Lung microvascular endothelial cell (primary cell): Measurements from ENCODE around the gene NR4A1. TPM values are rescaled to one million over a fixed set of nuclear protein-coding genes. Genes with fewer than 3 reads are reported as not detected.

ENCODE experiments used
- DNase-seq, 2 donors: peaks; one replicate each; pipeline versions ENCODE4 v3.0.0 to v3.0.0-alpha.2; 2010; ENCODE audit warnings: low read depth in 2 of 2
- total RNA-seq: library from RNA; depleted of rRNA; stranded (reverse); fragments of >200 nt; gene quantifications from 2 replicates; pipeline ENCODE4 v1.2.1, GENCODE V29; 2014

NR4A1 gene
- total RNA-seq, 1 donor from 2014 or later: 2.0 TPM

DNA sequence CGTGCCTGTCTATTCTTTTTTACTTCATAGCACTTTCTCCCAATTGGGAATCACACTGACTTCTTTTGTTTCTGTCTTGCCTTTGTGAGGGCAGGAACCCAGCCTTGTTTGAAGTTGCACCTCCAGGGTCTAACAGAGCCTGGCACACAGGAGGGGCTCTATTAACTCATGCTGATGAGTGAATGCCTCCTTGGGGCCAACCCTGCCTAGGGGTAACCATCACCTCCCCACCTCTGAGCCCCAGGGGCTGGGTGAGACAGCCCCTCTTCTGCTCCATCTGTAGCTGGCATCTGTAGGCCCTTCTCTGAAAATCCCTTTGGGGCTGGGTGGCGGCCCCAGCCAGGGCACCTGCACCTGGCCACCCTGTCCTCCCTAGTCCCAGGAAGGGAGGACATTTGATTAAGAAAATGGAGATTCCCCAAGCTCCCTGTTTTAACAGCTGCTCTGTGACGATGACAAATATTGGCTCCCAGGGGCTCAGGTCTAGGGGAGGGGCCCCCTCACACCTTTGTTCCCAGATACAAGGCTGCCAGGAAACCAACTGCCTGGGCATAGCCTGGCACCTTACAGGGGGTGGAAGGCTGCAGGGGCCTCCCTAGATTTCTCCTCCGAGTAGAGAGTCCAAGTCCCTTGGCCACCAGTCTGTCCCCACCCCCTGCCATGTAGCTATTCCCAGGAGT, 32.7 kb upstream of the NR4A1 start:
- DNase-seq: no peak

DNA sequence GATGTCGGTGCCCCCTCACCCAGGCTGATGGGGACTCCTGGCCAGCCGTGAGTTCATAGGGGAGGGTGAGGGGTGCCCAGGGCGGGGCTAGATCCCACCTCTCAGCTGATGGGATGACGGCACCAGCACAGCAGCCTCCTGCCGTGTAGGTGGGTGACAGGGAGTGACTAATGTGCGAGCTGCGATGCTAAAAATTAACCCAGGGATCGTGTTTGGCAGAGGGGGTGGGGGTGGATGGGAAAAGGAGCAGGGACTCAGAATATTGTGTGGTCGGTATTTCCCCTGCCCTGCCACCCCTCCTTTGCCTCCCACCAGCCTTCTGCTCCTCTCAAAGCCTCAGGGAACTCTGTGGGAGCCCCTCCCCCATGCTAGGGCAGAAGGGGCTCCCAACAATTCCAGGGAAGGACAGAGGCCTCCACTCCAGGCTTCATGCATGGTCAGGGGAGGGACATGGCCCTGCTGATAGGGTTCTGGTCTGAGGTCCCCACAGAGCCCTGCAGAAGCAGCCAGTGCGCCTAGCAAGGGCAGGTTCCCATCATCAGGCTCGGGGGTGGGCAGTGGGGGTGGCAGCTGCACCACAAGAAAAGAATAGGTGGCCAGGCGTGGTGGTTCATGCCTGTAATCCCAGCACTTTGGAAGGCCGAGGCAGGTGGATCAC, 32.0 kb upstream of the NR4A1 start:
- no peak for DNase-seq

DNA sequence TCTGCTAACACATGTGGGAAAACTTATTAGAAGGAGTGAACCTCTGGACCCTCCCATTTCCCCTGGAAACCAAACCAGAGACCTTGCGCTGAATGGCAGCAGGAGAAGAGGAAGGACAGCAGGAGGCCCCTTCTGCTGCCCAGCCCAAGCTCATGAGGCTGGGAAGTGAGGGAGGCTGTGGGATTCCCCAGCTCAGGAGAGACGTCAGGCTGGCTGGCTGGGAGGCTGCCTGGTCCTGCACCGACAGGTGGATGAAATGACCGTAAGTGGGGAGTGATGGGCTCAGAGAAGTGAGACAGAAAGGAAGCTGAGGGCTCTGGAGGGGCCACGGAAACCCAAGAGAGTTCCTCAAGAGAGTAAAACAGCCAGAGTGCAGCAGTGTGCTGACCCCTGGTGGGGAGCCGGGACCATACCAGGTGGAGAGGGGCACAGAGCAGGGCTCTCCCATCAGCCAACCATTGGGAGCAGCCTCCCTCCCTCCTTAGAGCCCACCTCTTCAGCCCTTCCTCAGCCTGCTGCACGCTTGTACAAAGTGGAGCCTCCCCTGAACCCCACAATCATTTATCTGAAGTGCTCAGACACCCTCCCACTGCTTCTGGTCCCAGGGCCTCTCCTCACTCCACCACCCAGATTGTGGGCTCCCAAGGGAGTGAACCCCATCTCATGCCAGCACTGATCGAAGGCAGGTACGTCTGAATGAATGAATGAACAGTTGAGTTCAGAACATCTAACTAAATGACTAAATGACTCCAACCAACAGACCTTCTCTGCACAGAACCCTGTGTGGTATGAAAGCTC, 30.5 kb upstream of the NR4A1 start:
- peak; percentile 60 to 73 for DNase-seq

DNA sequence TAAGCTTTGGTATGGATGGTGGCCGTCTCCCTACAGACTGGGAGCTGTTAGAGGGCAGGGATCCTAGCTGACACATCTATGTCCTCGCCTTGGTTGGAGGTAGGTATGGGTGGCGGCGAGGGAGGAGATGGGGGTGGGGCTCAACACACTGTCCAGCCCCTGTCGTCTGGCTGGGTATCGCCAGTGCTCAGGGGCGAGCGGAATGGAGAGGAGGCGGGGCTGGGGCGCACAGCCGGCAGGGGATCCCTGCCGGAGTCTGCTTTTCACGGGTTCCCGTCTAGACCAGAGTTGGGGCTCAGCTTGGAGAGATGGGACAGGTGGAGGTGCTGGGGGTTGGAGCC, 28.4 kb upstream of the NR4A1 start:
- DNase-seq: peak; percentile 47 to 48

DNA sequence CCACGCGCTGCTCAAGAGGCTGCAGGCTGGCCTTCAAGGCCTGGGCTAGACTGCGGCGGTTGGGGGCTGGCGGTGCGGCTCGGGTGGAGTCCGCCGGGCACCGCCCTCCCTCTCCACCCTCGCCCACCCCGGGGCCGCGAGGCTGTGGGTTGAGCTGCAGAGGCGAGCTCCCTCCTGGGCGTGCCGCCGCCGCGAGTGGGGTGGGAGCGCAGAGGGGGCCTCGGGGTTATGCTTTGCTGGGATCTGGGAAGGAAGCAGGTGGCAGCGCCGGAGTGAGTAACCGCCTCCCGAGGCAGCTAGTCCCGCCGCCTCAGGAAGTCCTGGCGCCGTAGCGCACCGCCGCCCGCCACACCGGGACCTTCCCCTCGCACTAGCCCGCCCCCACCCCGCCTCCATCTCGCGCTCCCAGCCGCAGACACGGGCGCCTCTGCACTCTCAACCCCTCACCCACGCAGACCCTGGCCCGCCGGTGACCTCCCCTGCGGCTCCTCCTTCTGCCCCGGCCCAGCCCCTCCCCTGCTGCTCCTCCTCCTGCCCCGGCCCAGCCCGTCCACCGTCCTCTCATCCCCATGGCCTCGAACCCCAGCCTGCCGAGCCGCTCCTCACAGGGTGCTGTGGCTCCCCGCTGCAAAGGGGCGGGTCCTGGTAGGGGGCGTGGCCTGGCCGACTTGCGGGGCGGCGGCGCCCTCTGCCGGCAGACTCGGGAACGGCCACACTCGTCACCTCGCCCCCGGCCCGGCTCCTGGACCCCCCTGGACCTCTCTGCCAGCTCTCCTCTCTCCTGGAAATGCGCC, 27.9 kb upstream of the NR4A1 start:
- DNase-seq: peak; percentile 89 to 91

DNA sequence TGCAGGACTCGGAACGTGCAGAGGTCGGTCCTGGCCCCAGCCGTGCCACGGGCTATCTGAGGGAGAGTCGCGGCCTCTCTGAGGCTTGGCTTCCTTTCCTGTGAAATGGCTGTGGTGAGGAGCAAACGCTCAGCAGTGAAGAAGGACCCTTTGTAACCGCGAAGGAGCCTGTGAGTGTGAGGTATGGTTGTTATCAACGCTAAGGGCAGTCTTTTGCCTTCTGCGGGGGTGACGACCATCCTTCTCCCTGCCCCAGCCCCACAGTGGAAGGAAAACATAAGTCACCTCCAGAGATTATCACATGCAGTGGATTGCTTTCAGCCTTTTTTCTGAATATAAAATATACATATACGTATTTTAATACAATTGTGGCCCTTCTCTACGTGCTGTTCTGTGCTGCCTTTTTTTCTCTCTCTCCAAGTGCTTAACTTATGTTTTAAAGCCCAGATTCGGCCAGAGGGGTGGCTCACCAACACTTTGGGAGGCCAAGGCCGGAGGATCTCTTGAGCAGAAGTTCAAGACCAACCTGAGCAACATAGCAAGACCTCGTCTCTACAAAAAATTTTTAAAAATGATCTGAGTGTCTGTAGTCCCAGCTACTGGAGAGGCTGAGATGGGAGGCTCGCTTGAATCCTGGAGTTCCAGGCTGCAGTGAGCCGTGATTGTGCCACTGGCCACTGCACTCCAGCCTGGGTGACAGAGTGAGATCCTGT, 27.1 kb upstream of the NR4A1 start:
- no peak for DNase-seq

DNA sequence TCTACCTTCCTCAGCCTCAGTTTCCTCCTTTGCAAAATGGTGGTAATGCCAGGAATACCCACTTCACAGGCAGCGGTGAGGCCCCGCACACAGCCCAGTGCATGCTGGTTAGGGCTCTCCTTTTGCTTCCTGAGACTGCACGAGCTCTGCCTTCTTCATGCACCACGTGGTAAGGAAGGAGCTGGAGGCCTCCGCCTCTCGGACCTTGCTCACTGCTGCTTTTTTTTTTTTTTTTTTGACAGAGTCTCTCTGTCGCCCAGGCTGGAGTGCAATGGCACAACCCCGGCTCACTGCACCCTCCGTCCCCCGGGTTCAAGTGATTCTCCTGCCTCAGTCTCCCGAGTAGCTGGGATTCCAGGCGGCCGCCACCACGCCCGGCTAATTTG, 26.4 kb upstream of the NR4A1 start:
- peak in 1 of 2 donors; percentile 85 for DNase-seq

DNA sequence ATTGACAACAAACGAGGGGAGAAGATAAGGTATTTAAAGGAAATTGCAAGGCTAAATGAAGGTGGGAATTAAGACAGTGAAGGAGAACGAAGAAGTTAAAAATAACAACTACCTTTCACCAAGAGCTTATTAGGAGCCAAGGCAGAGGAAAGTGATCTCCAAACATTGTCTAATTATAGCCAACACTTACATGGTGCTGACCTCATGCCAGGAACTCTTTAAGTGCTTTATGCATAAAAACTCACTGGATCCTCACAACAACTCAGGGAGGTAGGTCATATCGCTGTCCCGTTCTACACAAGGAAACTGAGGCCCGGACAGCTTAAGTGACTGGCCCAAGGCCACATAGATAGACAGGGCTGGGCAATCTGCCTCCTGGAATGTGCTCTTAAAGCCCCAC, 25.0 kb upstream of the NR4A1 start:
- DNase-seq: no peak

DNA sequence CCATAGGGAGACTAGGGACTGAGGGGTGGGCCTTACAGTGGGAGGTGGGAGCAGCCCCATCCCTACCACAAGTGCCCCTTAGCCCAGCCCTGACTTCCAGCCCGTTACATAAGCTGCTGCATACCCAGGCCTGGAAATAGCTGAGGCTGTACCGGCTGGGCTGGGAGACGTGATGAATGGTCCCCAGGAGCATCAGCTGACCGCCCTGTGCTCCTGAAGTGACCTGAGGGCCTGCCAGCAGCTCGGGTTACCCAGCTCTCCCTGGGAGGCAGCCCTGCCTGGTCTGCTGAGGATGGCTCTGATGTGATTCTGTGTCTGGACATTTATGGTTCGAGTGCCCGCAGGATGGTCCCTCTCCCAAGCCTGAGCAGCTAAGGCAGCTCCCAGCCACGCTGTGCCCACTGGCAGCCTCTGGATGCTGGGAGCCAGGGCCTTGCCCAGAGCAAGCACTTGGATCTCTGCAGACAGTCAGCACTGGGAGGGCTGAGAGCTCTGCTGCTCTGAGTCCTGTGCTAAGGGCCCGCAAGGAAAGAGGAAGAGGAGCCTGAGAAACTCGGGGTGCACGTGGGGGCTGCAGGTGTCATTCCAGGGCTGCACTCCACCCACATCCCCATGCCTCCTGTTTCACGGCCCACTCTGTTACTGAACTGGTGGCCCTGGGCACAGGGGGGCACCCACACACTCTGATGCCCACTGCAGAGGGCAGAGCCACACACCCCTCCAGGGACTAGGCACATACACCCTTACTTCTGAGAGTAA, 24.0 kb upstream of the NR4A1 start:
- no peak for DNase-seq

DNA sequence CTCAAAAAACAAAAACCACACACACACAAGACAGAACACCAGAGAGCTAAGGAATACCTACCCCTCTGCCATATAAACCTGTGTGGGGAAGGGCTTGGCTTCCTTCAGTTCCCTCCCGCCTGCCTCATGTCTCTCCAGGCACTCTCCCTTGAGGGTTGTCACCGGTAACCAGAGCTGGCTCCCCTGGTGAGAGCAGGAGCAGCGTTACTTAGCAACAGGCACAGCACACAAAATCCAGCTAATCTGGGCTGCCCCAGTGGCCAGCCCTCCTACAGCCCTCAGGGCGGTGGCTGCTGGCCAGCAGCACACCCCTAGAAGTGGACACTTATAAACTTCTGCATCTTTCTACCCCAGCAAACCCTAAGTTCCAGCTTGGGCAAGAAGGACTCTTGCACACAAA, 21.6 kb upstream of the NR4A1 start:
- no peak for DNase-seq

DNA sequence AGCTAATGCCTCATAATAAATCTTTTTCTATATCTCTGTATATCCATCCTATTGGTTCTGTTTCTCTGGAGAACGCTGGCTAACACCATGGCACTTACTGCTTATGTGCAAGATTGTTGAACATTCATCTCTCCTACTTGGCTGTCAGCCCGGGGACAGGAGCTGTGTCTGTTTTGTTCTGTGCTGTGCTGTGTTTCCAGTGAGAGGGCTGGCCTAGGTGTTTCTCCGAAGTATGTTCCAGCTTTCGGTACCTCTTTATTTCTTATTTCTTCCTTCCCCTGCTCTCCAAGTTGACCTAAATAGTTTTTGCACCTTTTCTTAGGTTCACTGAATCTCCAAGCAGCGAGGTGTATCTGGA, 18.8 kb upstream of the NR4A1 start:
- peak; percentile 67 to 71 for DNase-seq

DNA sequence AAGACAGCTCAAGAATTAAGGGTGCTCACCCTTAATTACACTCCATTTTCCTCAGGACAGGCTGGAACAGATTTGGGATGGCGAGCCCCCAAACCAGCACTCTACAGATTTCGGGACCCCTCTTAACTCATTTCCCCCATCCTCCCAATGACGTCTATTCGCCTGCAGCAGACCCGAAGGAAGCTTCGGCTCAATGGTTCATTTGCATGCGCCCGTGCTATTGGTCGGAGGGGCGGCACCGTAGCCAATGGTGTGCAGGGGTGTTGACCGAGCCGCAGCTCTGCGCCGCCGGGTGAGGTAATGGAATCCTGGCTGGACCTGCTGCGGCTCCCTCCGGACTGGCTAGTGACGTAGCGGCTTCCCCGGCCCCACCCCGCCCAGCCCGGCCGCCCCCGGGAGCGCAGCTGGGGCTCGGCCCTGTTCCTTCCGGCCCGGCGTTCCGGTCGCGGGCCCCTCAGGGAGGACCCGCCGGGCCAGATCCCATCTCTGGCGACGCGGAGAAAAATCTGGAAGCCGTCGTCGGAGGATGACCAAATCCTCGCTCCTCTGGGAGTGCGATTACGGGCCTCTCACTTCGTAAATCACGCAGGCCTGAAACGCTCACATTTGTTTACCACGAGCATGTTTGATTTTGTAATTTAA, 18.3 kb upstream of the NR4A1 start:
- peak; percentile 99 for DNase-seq

DNA sequence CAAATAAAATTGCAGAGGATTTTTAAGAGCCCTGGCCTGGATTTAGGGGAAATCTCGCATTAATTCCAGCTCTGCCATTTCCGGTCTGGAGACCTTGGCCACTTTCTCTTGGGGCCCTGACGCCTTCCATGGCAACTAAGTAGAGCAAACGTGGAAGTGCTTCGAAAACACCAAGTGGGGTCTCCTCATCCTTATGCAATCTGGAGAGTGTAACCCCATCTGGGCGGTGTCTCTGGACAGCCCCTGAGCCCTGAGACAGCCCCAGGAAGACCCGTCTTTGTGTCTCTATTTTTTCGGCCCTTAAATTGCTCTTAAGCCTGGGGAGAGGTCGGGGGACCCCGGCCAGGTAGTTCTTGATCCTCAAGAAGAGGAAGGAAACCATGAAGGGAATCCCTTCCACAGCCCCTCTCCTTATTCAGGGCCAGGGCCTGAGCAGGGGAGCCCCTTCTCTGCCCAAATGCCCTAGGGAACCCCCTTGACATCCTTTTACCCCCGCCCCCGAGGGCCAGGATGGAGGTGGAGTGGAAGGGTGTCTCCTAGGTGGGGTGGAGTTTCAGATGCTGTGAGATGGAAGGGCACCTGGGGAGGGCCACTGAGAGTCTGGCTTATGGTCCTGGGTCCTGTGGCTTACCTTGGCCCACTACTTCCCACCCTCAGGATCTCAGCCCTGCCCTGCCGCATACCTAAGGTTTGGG, 17.6 kb upstream of the NR4A1 start:
- no peak for DNase-seq

DNA sequence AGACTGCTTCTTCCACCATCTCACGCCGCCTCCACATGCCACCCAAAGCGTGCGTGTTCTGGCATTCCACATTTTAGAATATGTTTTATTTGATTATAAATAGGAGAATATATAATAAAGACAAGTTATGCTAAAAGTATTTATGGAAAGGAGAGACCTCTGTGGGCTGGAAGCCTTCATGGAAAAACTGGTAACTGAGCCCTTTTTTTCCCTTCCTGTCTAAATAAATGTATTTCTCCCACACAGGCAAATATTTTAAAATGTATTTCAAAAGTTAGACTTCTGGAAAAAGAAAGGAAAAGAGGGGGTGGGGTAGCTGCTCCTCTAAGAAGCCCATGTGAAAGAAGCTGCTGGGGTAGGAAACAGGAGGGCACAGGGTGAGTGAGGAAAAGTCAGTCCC, 16.1 kb upstream of the NR4A1 start:
- peak in 1 of 2 donors; percentile 50 for DNase-seq

DNA sequence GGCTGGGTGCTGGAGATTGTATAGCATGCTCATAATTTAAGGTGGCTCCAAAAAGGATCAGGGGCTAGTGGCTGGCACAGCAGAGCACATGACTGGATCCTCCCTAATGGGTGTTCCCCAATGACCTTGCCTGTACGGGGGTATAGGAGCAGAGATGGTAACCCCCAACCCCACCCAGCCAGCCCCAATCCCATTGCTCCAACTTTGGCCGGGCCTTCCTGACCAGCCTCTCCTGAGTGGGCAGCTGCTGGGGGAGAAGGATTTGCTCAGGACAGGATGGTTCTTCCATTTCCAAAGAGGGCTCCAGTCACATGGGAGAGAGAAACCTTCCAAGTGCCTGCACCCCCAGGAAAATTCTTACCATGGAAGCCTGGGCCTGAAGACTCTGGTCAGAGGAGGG, 15.3 kb upstream of the NR4A1 start:
- DNase-seq: no peak

DNA sequence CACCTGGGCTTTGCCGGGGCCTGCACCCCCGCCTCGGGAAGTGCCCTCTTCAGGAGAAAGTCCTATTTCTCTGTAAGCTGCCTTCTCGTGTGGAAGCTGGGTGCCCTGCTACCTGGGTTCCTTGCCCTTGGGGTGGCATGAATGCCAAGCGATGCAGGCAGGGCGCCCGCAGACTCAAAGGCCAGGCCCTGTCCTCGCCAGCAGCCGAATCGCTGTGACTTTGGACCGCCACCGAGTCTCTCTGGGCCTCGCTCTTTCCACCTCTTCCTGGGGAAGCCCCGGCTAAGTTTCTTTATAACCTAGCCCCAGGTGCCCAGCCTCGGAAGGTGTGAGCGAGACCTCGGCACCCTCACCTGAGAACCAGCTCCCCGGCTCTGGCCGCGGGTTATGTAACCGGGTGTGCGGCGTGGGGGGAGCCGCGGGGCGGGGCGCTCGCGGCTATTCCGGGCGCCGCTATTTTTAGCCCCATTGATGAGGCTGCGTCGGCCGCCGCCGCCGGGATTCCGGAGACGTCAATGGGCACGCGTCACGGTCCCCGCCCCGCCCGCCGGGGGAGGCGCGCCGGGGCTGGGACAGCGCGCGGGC, 14.6 kb upstream of the NR4A1 start:
- DNase-seq: peak; percentile 85 to 88

DNA sequence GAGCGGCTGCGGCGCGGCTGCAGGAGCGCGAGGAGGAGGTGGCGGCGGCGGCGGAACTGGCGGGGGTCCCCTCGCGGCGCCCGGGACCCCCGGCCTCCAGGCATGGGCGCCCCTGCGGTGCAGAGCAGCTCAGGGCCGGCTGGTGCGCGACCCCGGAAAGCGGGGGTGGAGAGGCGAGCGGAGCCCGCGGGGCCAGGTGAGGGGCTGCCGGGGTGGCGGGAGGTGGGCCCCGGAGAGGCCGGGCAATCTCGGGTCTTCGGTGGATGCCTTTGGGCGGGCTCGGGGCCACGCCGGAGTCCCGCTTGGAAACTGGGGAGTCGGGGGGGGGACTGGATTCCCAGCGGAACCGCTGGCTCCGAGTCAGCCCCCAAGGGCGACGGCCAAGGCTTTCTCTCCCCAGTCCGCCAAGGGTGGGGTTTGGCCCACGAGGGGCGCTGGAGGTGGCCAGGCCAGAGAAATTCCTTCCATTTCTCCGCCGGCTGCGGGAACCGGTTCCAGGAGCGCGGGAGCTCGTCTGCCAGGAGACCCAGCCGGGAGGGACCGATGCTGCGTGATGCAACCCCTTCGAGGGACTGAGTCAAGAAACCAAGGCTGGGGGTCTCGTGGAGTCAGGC, 13.9 kb upstream of the NR4A1 start:
- no peak for DNase-seq

DNA sequence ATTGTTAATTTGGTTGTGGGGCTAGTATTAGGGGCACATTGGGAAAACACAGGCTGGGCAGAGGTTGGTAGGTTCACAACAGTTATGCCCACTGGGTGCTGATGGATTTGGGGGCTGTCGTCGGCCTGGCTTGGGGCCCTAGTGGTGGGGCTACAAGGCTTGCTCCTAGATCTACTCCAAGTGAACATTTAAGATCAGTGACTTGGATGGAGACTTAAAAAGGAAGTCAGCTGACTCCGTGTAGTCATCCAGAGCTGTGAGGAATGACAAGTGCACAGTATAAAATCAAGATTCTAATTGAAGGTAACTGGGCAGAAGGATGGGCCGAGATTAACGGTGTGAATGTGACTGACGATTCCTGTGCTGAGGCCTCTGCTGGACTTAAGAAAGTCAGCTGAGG, 12.8 kb upstream of the NR4A1 start:
- peak in 1 of 2 donors; percentile 70 for DNase-seq

DNA sequence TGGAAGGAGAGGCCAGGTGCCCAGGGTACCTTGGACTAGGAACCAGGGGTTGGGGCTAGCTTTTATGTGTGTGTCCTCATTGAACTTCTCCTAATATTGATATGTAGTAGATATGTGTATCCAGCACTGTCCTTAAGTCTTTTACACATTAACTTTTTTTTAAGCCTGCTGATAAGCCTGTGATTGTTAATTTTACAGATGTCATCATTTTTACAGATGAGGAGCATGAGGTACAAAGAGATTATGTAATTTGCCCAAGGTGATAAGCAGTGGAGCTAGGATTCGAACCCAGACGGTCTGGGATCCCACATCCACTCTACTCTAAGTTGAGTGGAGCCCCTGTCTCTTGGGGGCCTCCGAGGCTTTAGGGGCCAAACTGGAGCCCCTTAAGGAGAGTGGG, 10.2 kb upstream of the NR4A1 start:
- DNase-seq: no peak
